GOT3 (cell line): ENCODE measurements around the gene TBC1D8.

ENCODE experiments used
- DNase-seq: peaks from one replicate; lab custom pipeline; 2025; ENCODE audit warnings: mixed read lengths; lab: John Stamatoyannopoulos, UW

Gene TBC1D8

DNA sequence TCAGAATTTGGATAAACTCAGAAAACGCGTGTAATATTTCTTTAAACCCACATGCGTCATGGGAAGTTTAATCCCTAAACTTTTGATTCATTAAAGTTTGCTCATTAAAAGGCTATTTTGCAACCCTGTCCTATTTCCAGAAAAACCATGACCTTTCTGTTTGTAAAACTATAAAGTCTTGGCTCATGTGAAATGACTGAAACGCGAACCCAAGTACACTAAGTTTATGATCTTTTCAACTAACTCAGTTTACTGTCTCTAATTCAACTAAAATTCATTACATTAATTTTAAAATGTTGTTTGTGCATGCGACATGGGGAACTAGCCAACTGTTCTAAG lies 153.0 kb downstream of the TBC1D8 start:
- DNase-seq, result no peak

DNA sequence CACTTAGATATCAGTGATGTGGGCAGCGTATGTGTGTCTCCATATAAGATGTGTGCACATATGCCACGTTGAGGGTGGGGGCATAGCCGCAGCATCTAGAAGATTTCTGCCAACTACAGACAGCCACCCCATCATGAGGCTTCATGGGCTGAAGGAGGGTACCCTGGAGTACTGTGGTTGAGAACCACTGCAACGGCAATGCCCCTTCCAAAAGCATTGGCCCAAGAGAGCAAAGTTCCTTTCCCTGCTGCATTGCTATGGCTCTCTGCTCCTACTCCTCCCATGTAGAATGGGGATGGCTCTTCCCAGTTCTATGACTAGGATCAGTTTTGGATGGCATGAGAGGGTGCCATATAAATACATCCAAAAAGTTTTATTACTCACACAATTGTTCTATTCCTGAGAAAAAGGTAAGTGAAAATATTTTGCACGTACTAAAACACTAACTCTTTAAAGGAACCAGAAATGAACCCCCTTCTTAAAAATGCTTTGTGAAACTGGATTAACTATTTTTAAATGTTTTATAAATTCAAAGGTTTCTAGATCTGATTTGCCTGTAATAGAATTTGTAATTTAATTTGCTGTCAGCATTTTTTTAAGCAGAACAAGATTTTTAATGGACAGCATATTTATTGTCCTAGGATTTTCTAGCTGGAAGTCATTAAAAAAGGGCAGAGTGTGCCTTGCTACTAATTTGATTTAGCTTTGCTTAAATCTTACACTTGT lies 153.5 kb downstream of the TBC1D8 start:
- DNase-seq, result no peak

- no peak for DNase-seq
Measured at GRCh38 chr2:100995309-100996075, 155.7 kb downstream of the TBC1D8 start.

GRCh38 chr2:100993294-100993693 lies 157.9 kb downstream of the TBC1D8 start:
- DNase-seq, result no peak

DNA sequence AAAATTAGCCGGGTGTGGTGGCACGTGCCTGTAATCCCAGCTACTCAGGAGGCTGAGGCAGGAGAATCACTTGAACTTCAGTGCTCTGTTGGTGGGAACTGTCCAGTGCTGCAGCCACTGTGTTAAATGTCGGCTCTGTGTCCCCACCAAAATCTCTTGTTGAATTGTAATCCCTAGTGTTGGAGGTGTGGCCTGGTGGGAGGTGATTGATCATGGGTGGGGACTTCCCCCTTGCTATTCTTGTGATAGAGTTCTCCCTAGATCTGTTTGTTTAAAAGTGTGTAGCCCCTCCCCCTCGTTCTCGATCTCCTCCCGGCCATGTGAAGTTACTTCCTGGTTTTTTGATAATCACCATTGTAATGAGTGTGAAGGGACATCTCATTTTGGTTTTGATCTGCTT lies 158.9 kb downstream of the TBC1D8 start:
- no peak for DNase-seq

DNA sequence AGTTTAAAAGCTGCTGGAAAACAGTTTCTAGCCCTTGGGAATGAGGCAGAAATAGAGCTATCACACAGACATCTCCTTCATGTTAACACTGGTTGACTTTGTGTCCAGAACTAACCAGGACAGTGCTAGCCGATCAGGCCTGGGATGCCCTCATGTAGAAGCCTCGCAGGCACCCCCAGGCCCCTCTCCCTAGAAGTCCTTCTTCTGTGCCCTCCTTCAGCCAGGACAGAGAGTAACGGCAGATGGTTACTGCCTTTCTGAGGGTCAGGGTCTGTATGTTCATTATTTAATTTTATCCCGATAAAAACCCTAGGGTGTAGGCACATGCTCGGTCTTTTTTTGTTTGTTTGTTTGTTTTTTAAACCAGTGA lies 159.8 kb downstream of the TBC1D8 start:
- no peak for DNase-seq

DNA sequence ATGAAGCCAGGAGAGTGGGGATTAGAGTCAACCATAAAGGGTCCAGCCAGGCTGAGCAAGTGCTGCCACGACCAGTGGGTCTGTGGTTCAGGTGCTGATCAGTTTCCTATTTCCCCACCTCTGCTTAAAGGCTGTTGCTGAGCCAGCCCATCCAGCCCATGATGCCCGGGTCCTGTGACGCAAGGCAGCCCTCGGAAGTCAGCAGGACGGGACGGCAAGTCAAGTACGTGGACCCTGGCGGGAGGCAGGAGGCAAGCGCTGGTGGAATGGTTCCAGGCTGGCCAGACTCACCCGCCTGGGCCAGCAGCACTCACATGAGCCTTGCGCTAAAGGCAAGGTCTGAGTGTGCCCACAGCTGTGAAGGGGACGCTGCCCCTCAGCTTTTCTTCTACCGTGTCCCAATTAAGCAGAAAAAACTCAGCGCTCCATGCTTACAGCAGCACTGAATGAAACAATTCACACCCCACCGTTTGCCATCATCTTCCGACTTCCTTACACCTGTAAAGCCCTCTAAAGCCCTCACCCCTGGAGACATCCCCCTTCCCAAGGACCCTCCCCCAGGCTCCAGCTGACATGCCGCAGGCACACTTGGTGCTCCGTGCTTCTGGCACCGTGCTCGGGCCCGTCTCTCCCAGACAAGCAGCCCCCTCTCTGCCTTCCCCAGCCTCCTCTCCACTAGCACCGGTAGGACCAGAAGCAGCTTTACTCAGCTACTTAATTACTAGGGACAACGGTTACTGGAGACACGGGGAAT lies 160.4 kb downstream of the TBC1D8 start:
- DNase-seq, result no peak

- no peak for DNase-seq
Measured at GRCh38 chr2:100990166-100990565, 161.0 kb downstream of the TBC1D8 start.

DNA sequence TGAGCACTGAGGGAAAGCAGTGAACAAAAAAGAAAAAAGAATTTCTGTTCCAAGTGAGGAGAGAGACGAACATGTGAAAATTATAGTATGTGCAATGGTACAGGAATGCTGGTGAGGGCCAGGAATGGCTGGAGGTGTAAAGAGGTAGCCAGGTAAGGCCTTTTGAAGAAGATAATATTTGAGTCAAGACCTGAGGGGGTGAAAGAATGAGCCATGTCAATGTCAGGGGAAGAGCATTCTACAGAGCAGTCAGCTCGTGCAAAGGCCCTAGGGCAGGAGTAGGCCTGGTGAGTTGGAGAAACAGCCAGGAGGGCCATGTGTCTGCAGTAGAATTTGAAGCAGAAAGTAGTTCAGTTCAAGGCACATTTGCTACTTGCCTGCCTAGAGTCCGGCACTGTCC lies 161.5 kb downstream of the TBC1D8 start:
- DNase-seq, result no peak

DNA sequence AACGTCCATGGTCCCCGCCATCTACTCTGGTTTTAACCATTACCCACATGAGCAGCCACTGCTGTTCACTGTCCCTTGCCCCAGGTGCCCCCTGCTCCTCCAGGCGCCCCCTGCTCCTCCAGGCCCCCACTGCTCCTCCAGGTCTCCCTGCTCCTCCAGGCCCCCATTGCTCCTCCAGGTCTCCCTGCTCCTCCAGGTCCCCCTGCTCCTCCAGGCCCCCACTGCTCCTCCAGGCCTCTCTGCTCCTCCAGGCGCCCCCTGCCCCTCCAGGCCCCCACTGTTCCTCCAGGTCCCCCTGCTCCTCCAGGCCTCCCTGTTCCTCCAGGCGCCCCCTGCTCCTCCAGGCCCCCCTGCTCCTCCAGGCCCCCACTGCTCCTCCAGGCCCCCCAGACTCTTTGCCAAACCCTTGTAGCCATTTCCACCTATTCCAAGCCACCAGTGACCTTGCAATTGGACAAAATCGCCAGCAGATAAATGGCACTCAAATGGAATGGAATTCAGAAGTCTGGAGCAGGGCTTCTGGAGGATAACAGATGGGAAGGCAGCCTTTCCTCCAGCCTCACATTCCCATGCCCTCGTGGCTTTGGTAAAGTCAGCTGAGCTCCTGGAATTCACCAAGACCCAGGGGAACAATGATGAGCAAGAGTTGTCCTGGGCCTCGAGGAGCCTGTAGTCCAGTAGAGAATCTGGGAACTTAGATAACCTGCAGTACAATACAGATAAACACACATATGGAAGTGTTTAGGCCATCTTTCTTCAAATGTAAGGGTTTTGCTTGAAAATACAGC lies 162.4 kb downstream of the TBC1D8 start:
- DNase-seq, result no peak

DNA sequence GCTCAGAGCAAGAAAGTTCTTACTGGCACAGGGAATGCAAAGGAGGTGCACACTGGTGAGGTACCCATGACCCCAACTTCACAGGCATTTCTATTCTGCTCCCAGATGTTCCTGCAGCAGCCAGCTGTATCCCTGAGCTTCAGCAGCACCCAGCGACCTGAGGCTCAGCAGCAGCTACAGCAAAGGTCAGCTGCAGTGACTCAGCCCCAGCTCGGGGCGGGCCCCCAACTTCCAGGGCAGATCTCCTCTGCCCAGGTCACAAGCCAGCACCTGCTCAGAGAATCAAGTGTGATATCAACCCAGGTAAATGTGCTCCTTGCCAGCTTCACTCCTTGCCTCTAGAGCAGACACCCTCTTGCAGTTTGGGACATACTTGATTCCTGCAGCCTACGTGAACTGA lies 163.2 kb downstream of the TBC1D8 start:
- DNase-seq, result no peak

DNA sequence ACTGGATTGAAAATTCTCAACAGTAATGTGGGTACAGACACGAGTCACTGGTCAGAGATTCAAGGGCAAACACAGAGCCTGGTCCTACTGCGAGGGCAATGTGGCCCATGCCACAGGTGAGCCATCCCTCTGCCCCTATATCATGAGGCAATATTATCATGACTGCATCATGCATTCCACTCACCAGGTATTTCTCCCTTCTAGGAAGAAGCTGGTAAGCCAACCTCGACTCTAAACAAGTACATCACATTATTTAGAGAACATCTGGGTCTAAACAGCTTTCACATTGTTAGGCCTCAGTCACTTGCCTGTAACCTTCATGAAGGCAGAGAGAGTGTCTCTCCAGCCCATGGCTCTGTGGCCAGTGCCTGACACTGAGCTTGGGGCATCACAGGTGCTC lies 163.6 kb downstream of the TBC1D8 start:
- DNase-seq, result no peak

DNA sequence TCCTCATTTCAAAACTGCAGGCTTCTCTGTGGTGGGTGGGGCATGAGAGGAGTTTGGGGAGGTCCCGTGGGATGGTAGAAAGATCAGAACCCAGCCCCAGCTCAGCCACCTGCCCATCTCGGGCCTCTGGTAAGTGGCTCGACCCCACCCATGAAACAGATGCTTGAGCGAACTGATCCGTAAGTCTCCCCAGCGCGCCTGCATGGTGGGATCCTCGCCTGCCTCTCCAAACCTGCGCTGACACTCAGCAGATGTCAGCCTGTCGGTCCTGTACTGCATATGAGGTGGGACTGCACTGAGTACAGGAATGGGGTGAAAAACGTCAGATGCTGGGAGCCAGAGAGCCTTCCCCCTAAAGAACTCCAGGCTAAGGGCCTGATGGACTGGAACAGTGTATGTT lies 165.0 kb downstream of the TBC1D8 start:
- DNase-seq, result no peak

DNA sequence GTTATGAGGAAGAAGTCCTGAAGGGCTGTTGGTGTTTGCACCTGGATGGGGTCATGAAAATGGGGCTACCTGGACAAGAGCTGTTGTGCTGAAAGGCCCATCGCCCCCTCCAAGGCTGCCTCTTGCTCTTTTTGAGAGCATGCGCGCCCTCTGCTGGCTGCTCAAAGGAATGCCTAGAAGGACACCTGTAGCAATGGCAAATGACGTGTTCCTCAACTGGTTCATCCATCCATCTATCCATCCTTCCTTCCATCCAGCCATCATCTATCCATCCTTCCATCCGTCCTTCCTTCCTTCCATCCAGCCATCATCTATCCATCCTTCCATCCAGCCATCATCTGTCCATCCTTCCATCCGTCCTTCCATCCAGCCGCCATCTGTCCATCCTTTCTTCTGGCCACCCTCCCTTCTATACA lies 166.3 kb downstream of the TBC1D8 start:
- DNase-seq, result no peak

GRCh38 chr2:100983684-100984310 lies 167.4 kb downstream of the TBC1D8 start:
- DNase-seq, result no peak

- no peak for DNase-seq
Measured at GRCh38 chr2:100983201-100983600, 168.0 kb downstream of the TBC1D8 start.

- DNase-seq, result no peak
Measured at GRCh38 chr2:100982431-100982861, 168.7 kb downstream of the TBC1D8 start.

DNA sequence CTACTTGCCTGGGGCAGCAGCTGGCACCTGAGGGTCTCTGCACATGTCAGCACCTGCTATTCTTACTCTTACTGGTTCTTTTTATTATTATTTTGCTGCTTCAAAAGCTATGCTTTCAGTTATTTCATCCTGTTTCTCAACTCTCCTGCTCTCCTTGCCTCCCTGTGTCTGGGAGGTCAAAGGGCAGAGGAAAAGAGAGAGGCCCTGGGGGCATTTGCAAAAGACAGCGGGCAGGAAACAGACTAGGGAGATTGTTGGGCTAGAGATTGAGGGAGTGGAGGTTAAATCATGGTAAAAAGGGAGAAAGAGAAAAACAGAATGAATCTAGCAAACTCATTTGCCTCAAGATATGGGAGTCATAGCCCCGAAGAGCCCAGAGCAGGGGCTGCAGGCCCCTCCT lies 170.2 kb downstream of the TBC1D8 start:
- DNase-seq, result no peak

GRCh38 chr2:100980046-100980445 lies 171.1 kb downstream of the TBC1D8 start:
- DNase-seq, result no peak

DNA sequence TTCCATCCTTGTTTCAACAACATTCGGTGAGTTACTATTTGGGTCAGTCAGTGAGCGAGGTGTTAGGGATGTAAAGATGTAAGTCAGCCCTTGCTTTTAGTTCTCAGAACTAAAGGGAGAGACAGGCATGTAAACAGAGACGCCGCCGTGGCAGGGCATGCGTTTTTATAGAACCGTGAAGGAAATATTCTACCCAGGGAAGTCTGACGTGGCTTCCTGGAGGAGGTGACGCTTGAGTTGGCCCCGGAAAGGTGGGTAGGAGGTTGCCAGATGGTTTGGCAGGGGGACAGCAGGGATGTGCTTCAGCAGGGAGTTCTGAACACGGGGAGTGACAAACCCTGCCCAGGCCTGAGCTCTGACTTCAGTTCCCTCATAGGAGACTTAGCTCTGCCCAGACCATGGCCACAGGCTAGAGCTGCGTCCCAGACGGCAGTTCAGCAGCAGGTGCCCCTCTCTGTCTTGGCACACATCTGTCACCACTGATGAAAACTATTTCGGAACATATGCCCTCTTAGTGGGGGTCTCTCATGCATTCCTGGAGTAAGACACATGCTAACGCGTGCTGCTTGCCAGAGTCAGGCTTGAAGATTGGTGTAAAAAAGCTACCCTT lies 172.5 kb downstream of the TBC1D8 start:
- DNase-seq, result no peak

DNA sequence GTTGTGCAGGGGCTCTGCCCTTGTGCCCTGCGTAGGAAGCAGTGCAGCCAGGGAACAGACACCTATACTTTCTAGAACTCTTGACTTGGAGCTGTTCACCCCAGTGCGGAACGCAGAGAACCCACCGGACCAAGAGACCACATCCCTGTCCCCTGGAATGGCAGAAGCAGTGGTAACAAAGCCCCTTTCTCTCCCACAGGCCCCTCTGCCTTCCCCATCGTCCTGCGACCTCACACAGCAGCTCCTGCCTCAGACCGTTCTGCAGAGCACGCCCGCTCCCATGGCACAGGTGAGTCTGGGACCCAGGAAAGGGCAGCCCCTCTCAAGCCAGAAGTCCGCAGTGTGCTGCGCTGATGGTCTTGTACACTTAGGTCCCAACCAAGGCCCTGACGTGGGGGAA lies 173.7 kb downstream of the TBC1D8 start:
- DNase-seq, result no peak
